K562 (cell line): ENCODE results near the gene MRPL38. TPM values are rescaled to one million over a fixed set of nuclear protein-coding genes. Genes with fewer than 3 reads are reported as not detected.

Source experiments
- DACH1 ChIP-seq: fragments of 450-650 bp; IDR thresholded peaks from 2 replicates; pipeline ENCODE4 v1.6.1; 2018; ENCODE audit not compliant: partially characterized antibody
- HNRNPL ChIP-seq: fragments of 200-400 bp; formaldehyde crosslinking; IDR thresholded peaks from 2 replicates; pipeline ENCODE4 v1.6.1; 2017; ENCODE audit warnings: low read depth, mild to moderate bottlenecking, low read length
- NCOA6 ChIP-seq: fragments of 450-650 bp; IDR thresholded peaks from 2 replicates; pipeline ENCODE4 v1.6.1; 2017; ENCODE audit warnings: mild to moderate bottlenecking
- NEUROD1 ChIP-seq: fragments of 150-350 bp; IDR thresholded peaks from 2 replicates; pipeline ENCODE4 v1.6.1; 2014; ENCODE audit warnings: borderline replicate concordance, low read length, low read depth; ENCODE audit not compliant: partially characterized antibody
- PATZ1 ChIP-seq: fragments of 250-450 bp; sonication (Bioruptor Pico); IDR thresholded peaks from 2 replicates; pipeline ENCODE4 v1.5.0; 2020; ENCODE audit warnings: mild to moderate bottlenecking, borderline replicate concordance
- POLR3A ChIP-seq: IDR thresholded peaks from 2 replicates; pipeline ENCODE4 v1.6.1; 2011; ENCODE audit warnings: borderline replicate concordance, mild to moderate bottlenecking, moderate library complexity; ENCODE audit not compliant: insufficient read length, insufficient read depth; ENCODE audit errors: extremely low read depth
- TBL1XR1 ChIP-seq, 2 experiments: IDR thresholded peaks; 2 replicates each; pipeline ENCODE4 v1.6.1; 2012; ENCODE audit warnings: improper control_type of control experiment in 2 of 2, low read length in 2 of 2, mild to moderate bottlenecking in 1 of 2
- ZBTB12 ChIP-seq: fragments of 250-450 bp; sonication (Bioruptor Pico); IDR thresholded peaks from 2 replicates; pipeline ENCODE4 v1.4.0; 2020
- ZBTB34 ChIP-seq: fragments of 250-450 bp; sonication (Bioruptor Pico); IDR thresholded peaks from 2 replicates; pipeline ENCODE4 v1.8.0; 2021; ENCODE audit warnings: mild to moderate bottlenecking, moderate library complexity
- ZBTB7A ChIP-seq: IDR thresholded peaks from 2 replicates; pipeline ENCODE4 v1.6.1; 2011; ENCODE audit warnings: low read depth, mild to moderate bottlenecking, low read length, moderate library complexity, borderline replicate concordance; ENCODE audit not compliant: control insufficient read depth
- ZNF274 ChIP-seq: IDR thresholded peaks from 2 replicates; pipeline ENCODE4 v1.6.1; 2011; ENCODE audit warnings: low read depth, mild to moderate bottlenecking, low read length, moderate library complexity, borderline replicate concordance
- ZNF584 ChIP-seq: fragments of 200-800 bp; sonication (Bioruptor generic); IDR thresholded peaks from 2 replicates; pipeline ENCODE4 v1.6.1; 2016; ENCODE audit warnings: low read depth, mild to moderate bottlenecking, missing genetic modification characterization, missing compliant biosample characterization
- polyA plus RNA-seq, 8 experiments: library from polyadenylated mRNA; depleted of rRNA in 4 of 8; stranded (reverse) in 5 of 8; unstranded in 3 of 8; fragments of >200 nt; fragmentation: Nextera tagmentation in 2 of 8; fragmentation: Illumina TruSeq in 1 of 8; extraction: Ambion mirVana in 2 of 8; extraction: Trizol in 1 of 8; gene quantifications; 2 replicates each; pipeline versions ENCODE4 v1.2.1 to v1.2.3, GENCODE V29; 2011 to 2014; ENCODE audit warnings: inconsistent platforms in 1 of 8, missing spikeins in 1 of 8
- total RNA-seq, 7 experiments: library from RNA; depleted of rRNA in 6 of 7; stranded (reverse); fragments of >200 nt in 6 of 7; fragmentation: Illumina TruSeq in 2 of 7; extraction: Trizol in 2 of 7; gene quantifications; 2 replicates each; pipeline versions ENCODE4 v1.2.1 to v1.2.3, GENCODE V29; 2011 to 2021; ENCODE audit warnings: low replicate concordance in 1 of 7
- TF ChIP-seq, protein P1 (sequence below): sonication (generic); formaldehyde crosslinking; IDR thresholded peaks from 2 replicates; pipeline ENCODE4 v1.8.1; 2022; ENCODE audit warnings: missing genetic modification reagents
- TF ChIP-seq, protein P2 (sequence below): fragments of 250-450 bp; sonication (Bioruptor Pico); IDR thresholded peaks from 2 replicates; pipeline ENCODE4 v1.8.0; 2022; ENCODE audit warnings: inconsistent platforms
- TF ChIP-seq, protein P3 (sequence below): sonication (generic); formaldehyde crosslinking; IDR thresholded peaks from 2 replicates; pipeline ENCODE4 v1.8.0; 2022; ENCODE audit warnings: missing genetic modification reagents, mild to moderate bottlenecking, borderline replicate concordance

MRPL38 gene
- total and polyA plus RNA-seq, 9 of the 15 experiments (the other 6 are each of a cell fraction or from before 2014, with no cell fraction given), result 4.5 to 154 (median 48.5) TPM

GRCh38 chr17:75904749-75905521, at the start of gene MRPL38 (continued):
- peak; percentile 70; the same call in 1 of the 2 replicates for TF ChIP-seq ZBTB7A
- TF ChIP-seq, protein P1, sequence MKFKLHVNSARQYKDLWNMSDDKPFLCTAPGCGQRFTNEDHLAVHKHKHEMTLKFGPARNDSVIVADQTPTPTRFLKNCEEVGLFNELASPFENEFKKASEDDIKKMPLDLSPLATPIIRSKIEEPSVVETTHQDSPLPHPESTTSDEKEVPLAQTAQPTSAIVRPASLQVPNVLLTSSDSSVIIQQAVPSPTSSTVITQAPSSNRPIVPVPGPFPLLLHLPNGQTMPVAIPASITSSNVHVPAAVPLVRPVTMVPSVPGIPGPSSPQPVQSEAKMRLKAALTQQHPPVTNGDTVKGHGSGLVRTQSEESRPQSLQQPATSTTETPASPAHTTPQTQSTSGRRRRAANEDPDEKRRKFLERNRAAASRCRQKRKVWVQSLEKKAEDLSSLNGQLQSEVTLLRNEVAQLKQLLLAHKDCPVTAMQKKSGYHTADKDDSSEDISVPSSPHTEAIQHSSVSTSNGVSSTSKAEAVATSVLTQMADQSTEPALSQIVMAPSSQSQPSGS (CRISPR knock-in tag), result no peak
- TF ChIP-seq POLR3A, result no peak
- TF ChIP-seq PATZ1 (CRISPR knock-in tag), result no peak
- peak in 1 of 2 experiments; percentile 57; a peak in 1 of 4 replicates for TF ChIP-seq TBL1XR1 (IDR thresholded peaks at IDR 0.05; ENCODE audit: low read length in 2 of 2)
- no peak for TF ChIP-seq ZNF584 (CRISPR knock-in tag)
- TF ChIP-seq ZBTB34 (CRISPR knock-in tag), result no peak
- TF ChIP-seq, protein P2, sequence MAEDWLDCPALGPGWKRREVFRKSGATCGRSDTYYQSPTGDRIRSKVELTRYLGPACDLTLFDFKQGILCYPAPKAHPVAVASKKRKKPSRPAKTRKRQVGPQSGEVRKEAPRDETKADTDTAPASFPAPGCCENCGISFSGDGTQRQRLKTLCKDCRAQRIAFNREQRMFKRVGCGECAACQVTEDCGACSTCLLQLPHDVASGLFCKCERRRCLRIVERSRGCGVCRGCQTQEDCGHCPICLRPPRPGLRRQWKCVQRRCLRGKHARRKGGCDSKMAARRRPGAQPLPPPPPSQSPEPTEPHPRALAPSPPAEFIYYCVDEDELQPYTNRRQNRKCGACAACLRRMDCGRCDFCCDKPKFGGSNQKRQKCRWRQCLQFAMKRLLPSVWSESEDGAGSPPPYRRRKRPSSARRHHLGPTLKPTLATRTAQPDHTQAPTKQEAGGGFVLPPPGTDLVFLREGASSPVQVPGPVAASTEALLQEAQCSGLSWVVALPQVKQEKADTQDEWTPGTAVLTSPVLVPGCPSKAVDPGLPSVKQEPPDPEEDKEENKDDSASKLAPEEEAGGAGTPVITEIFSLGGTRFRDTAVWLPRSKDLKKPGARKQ (CRISPR knock-in tag), result no peak
- peak; percentile 64; the same call in 1 of the 2 replicates for TF ChIP-seq HNRNPL
- TF ChIP-seq, protein P3, sequence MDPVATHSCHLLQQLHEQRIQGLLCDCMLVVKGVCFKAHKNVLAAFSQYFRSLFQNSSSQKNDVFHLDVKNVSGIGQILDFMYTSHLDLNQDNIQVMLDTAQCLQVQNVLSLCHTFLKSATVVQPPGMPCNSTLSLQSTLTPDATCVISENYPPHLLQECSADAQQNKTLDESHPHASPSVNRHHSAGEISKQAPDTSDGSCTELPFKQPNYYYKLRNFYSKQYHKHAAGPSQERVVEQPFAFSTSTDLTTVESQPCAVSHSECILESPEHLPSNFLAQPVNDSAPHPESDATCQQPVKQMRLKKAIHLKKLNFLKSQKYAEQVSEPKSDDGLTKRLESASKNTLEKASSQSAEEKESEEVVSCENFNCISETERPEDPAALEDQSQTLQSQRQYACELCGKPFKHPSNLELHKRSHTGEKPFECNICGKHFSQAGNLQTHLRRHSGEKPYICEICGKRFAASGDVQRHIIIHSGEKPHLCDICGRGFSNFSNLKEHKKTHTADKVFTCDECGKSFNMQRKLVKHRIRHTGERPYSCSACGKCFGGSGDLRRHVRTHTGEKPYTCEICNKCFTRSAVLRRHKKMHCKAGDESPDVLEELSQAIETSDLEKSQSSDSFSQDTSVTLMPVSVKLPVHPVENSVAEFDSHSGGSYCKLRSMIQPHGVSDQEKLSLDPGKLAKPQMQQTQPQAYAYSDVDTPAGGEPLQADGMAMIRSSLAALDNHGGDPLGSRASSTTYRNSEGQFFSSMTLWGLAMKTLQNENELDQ (CRISPR knock-in tag), result no peak
- peak; percentile 12; the same call in 1 of the 2 replicates for TF ChIP-seq ZBTB12 (CRISPR knock-in tag)
- TF ChIP-seq ZNF274, result no peak
- TF ChIP-seq NEUROD1, result peak; percentile 57
- peak; percentile 81 for TF ChIP-seq NCOA6
- TF ChIP-seq DACH1, result peak; percentile 54
